Measurements from ENCODE around the gene NANOS3.

Gene NANOS3
- total RNA-seq: 0.65 to 6.7 (median 1.1) reads per million in 9 experiments

- Mint-ChIP-seq H3K4me1 (ENCODE audit: low read depth in 2 of 2) (peaks cover 15 to 23% of the 10 kb centered on the region in 2 donors), H3K27me3 (peaks cover 6 to 32% of the 10 kb centered on the region in 2 donors), H3K27ac (no peak within 1 kb of the TSS), H3K36me3 (ENCODE audit: insufficient read depth) (peaks cover 10% of the 10 kb centered on the region), H3K9me3 (no peaks in the 10 kb centered on the region), H3K4me3 (no peak within 1 kb of the TSS)
- no peak for ATAC-seq (replicated peaks)
- DNase-seq: no peak
These were observed at the start of gene NANOS3 for GRCh38 chr19:13876834-13877233. Gene NANOS3, plus strand, starts transcription at chr19:13877134. Its CDS starts 115 bp downstream, at chr19:13877249.

- no peak for ATAC-seq (replicated peaks)
- Mint-ChIP-seq H3K36me3 (ENCODE audit: insufficient read depth) (peaks cover 56% of the 10 kb centered on the region), H3K9me3 (no peaks in the 10 kb centered on the region), H3K4me1 (ENCODE audit: low read depth in 2 of 2) (peaks cover 3 to 9% of the 10 kb centered on the region in 2 donors), H3K27ac (peak overlapping the region in 1 of 2 donors; percentile 100), H3K4me3 (no peak overlapping the region), H3K27me3 (no peaks in the 10 kb centered on the region)
- DNase-seq: no peak
These were observed 49.3 kb upstream of the NANOS3 start for GRCh38 chr19:13827656-13828055.

GRCh38 chr19:13830114-13830740 lies 46.7 kb upstream of the NANOS3 start:
- Mint-ChIP-seq H3K4me3 (no peak overlapping the region), H3K9me3 (no peaks in the 10 kb centered on the region), H3K27me3 (no peaks in the 10 kb centered on the region), H3K4me1 (ENCODE audit: low read depth in 2 of 2) (peaks cover 16 to 23% of the 10 kb centered on the region in 2 donors), H3K36me3 (ENCODE audit: insufficient read depth) (peaks cover 81% of the 10 kb centered on the region), H3K27ac (peak overlapping the region in 1 of 2 donors; percentile 100)
- DNase-seq (no peak), ATAC-seq (replicated peaks) (no peak)

GRCh38 chr19:13830741-13831536 lies 46.0 kb upstream of the NANOS3 start:
- Mint-ChIP-seq H3K36me3 (ENCODE audit: insufficient read depth) (peaks cover 82% of the 10 kb centered on the region), H3K27ac (peak overlapping the region; percentile 35 to 100), H3K27me3 (no peaks in the 10 kb centered on the region), H3K4me3 (peak overlapping the region in 1 of 2 donors; percentile 53), H3K4me1 (ENCODE audit: low read depth in 2 of 2) (peaks cover 18 to 25% of the 10 kb centered on the region in 2 donors), H3K9me3 (no peaks in the 10 kb centered on the region)
- DNase-seq (peak in 1 of 3 experiments; percentile 18), ATAC-seq (replicated peaks) (no peak)

GRCh38 chr19:13831537-13832467 lies 45.1 kb upstream of the NANOS3 start:
- ATAC-seq (replicated peaks): no peak
- Mint-ChIP-seq H3K27me3 (no peaks in the 10 kb centered on the region), H3K9me3 (no peaks in the 10 kb centered on the region), H3K36me3 (ENCODE audit: insufficient read depth) (peaks cover 89% of the 10 kb centered on the region), H3K4me1 (ENCODE audit: low read depth in 2 of 2) (peaks cover 24 to 32% of the 10 kb centered on the region in 2 donors), H3K4me3 (peak overlapping the region in 1 of 2 donors; percentile 98), H3K27ac (peak overlapping the region; percentile 100)
- no peak for DNase-seq

- Mint-ChIP-seq H3K9me3 (no peaks in the 10 kb centered on the region), H3K27me3 (no peaks in the 10 kb centered on the region), H3K36me3 (ENCODE audit: insufficient read depth) (peaks cover 99% of the 10 kb centered on the region), H3K4me1 (ENCODE audit: low read depth in 2 of 2) (peaks cover 32 to 46% of the 10 kb centered on the region in 2 donors), H3K4me3 (peak overlapping the region; percentile 81 to 98), H3K27ac (peak overlapping the region; percentile 100)
- ATAC-seq (replicated peaks): peak; percentile 58
- DNase-seq: peak; percentile 90 to 94 (median 93)
These were observed 43.3 kb upstream of the NANOS3 start for GRCh38 chr19:13833330-13834243.

GRCh38 chr19:13834244-13835069 lies 42.5 kb upstream of the NANOS3 start:
- H3K9me3 Mint-ChIP-seq: no peaks in the 10 kb centered on the region
- DNase-seq (no peak), ATAC-seq (replicated peaks) (no peak)
- H3K27ac Mint-ChIP-seq: peak overlapping the region; percentile 100
- peaks cover 37 to 55% of the 10 kb centered on the region in 2 donors for H3K4me1 Mint-ChIP-seq (ENCODE audit: low read depth in 2 of 2)
- H3K36me3 Mint-ChIP-seq (ENCODE audit: insufficient read depth): peaks cover 100% of the 10 kb centered on the region
- H3K4me3 Mint-ChIP-seq: peak overlapping the region; percentile 81 to 98
- no peaks in the 10 kb centered on the region for H3K27me3 Mint-ChIP-seq

- peak overlapping the region; percentile 100 for H3K27ac Mint-ChIP-seq
- H3K9me3 Mint-ChIP-seq: no peaks in the 10 kb centered on the region
- H3K27me3 Mint-ChIP-seq: no peaks in the 10 kb centered on the region
- DNase-seq (peak in 2 of 3 experiments; percentile 29 to 34), ATAC-seq (replicated peaks) (no peak)
- H3K4me1 Mint-ChIP-seq (ENCODE audit: low read depth in 2 of 2): peaks cover 51 to 68% of the 10 kb centered on the region in 2 donors
- peak overlapping the region; percentile 95 to 98 for H3K4me3 Mint-ChIP-seq
- H3K36me3 Mint-ChIP-seq (ENCODE audit: insufficient read depth): peaks cover 100% of the 10 kb centered on the region
These were observed 40.9 kb upstream of the NANOS3 start for GRCh38 chr19:13835791-13836723.

- Mint-ChIP-seq H3K4me1 (ENCODE audit: low read depth in 2 of 2) (peaks cover 61 to 72% of the 10 kb centered on the region in 2 donors), H3K9me3 (no peaks in the 10 kb centered on the region), H3K4me3 (peak overlapping the region; percentile 95 to 98), H3K36me3 (ENCODE audit: insufficient read depth) (peaks cover 100% of the 10 kb centered on the region), H3K27me3 (no peaks in the 10 kb centered on the region), H3K27ac (peak overlapping the region; percentile 100)
- ATAC-seq (replicated peaks): peak; percentile 5
- no peak for DNase-seq
These were observed 38.4 kb upstream of the NANOS3 start for GRCh38 chr19:13838435-13839129.

- H3K36me3 Mint-ChIP-seq (ENCODE audit: insufficient read depth): peaks cover 100% of the 10 kb centered on the region
- H3K9me3 Mint-ChIP-seq: no peaks in the 10 kb centered on the region
- ATAC-seq (replicated peaks) (peak; percentile 26), DNase-seq (peak; percentile 77 to 79 (median 79))
- peak overlapping the region; percentile 100 for H3K27ac Mint-ChIP-seq
- H3K27me3 Mint-ChIP-seq: no peaks in the 10 kb centered on the region
- peak overlapping the region; percentile 95 to 98 for H3K4me3 Mint-ChIP-seq
- peaks cover 61 to 68% of the 10 kb centered on the region in 2 donors for H3K4me1 Mint-ChIP-seq (ENCODE audit: low read depth in 2 of 2)
These were observed 37.6 kb upstream of the NANOS3 start for GRCh38 chr19:13839130-13839937.

Measured in effector memory CD8-positive, alpha-beta T cell (primary cell).